ENCODE measurements around the gene SPTBN4.

DNA sequence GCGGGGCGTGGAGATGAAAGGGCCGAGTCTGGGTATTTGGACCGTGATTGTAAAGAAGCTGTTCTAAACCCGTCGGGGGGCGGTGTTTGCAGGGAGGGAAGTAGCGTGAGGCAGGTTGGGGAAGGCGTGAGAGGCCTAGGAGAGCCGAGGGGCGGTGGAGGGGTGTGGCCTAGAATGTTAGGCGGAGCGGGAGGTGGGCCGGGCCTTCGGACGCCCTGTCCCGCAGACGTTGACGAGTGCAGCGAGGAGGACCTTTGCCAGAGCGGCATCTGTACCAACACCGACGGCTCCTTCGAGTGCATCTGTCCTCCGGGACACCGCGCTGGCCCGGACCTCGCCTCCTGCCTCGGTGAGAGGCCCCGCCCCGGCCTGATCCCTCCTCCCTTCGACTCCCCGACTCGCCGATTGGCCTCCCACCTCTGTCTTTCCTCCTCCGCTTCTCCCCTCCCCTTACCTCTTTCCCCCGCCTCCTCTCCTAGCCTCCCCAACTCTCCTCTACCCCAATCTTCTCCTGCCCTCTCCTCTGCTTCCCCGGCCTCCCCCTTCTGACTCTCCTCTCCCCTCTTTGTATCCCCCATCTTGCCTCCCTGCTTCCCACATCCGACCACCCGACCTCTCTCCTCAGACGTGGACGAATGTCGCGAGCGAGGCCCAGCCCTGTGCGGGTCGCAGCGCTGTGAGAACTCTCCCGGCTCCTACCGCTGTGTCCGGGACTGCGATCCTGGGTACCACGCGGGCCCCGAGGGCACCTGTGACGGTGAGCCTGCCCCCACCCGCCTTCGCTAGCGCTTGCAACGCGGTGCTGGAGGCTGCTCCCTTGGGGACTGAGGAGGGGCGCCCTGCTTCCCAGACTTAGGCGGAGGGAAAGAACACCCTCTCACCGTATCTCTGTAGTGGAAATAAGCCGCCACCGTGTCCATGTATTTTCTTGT, 147.2 kb downstream of the SPTBN4 start:
- no peak for TF ChIP-seq YY1 (IDR thresholded peaks at IDR 0.05; ENCODE audit: insufficient read depth, insufficient read length)
- no peak for TF ChIP-seq ZNF274 (IDR thresholded peaks at IDR 0.05; ENCODE audit: low read depth, low read length)

Measured in NT2/D1 (cell line).